Measurements from ENCODE around the gene HMCN2.

Gene HMCN2

GRCh38 chr9:130305381-130305780 lies 39.8 kb downstream of the HMCN2 start:
- in situ Hi-C loops (cut with MboI; ENCODE audit: low sequenced_read_pairs), result no loop called here

DNA sequence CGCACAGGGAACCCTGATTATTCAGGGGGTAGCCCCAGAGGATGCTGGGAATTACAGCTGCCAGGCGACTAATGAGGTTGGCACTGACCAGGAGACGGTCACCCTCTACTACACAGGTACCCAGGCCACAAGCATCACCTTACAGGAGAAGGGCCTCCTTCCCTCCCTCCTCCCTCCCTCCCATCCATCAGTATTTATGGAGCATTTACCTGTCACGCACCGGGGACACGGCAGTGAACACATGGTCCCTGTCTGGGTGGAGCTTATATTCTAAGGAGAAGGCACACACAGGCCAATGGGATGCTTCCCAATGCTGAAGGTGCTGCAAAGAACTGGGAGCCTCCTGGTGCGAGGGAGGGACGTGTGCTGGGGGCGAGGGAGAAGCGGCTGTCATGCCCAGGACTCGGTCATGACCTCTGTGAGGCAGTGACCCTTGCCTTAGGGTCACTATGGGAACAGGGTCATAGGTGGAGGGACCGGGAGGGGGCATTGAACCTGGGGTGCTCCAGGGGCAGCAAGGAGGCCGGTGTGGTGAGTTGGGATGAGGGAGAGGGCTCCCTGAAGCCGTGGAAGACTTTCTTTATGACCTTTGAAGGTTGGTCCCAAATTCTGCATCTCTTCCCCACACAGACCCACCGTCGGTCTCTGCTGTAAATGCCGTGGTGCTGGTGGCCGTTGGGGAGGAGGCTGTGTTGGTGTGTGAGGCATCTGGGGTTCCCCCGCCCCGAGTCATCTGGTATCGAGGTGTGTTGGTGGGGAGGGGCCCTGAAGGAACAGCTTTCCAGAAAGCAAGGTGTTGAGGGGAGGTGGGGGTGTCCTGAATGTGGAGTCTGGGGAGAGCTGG lies 41.5 kb downstream of the HMCN2 start:
- in situ Hi-C loops (cut with MboI; ENCODE audit: low sequenced_read_pairs), result no loop called here

GRCh38 chr9:130307667-130307943 lies 42.0 kb downstream of the HMCN2 start:
- in situ Hi-C loops (cut with MboI; ENCODE audit: low sequenced_read_pairs), result no loop called here

DNA sequence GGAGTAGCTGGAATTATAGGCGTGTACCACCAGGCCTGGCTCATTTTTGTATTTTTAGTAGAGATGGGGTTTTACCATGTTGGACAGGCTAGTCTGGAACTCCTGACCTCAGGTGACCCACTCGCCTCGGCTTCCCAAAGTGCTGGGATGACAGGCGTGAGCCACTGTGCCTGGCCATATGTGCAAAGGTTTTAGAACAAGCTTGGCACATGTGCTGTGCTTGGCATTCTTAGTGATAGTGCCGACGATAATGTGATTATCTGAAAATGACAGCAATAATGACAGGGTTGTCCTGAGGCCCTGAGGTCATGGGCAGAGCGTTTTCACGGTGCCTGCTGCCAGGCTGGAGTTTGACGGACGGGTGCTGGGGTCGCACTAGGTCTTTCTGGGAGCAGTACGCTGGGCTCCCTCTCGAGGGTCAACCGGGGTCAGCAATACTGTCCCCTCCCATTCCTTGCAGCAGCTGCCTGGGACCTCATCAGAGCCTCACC lies 42.6 kb downstream of the HMCN2 start:
- in situ Hi-C loops (cut with MboI; ENCODE audit: low sequenced_read_pairs), result no loop called here

GRCh38 chr9:130309689-130310455 lies 44.3 kb downstream of the HMCN2 start:
- in situ Hi-C loops (cut with MboI; ENCODE audit: low sequenced_read_pairs), result no loop called here

- in situ Hi-C loops (cut with MboI; ENCODE audit: low sequenced_read_pairs), result no loop called here
Observed at GRCh38 chr9:130310456-130310855, 44.9 kb downstream of the HMCN2 start.

- in situ Hi-C loops (cut with MboI; ENCODE audit: low sequenced_read_pairs), result no loop called here
Observed at GRCh38 chr9:130311003-130311402, 45.4 kb downstream of the HMCN2 start.

DNA sequence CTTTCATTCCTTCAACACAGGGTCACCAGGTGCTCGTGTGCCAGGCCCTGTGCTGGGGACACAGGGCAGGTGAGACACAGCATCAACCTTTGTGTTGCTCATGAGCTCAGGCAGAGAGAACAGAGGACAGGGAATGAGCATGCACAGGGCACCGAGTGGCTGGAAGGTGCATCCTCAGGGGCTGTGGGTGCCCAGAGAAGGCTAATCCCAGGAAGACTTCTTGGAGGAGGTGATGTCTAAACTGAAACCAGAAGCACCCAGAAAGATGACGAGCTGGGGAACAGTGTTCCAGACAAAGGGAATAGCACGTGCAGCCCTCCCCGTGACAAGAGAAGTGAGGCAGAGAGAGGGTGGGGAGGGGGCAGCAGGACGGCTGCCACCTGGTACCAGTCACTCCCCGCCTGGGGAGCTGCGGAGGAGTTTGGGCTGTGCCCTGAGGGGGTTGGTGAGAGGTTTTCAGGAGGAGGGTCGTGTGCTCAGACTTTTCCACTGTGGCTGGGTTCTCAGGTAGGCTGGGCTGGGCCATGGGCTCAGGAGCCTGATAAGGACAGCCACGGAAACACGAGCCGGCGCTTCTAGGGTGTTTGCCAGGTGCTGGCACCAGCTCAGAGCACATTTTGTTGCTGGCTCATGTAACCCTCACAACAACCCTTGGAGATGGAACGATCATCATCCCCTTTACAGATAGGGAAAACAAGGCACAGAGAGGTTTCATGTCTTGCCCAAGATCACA lies 46.0 kb downstream of the HMCN2 start:
- in situ Hi-C loops (cut with MboI; ENCODE audit: low sequenced_read_pairs), result no loop called here

- in situ Hi-C loops (cut with MboI; ENCODE audit: low sequenced_read_pairs), result no loop called here
Observed at GRCh38 chr9:130313103-130313858, 47.7 kb downstream of the HMCN2 start.

GRCh38 chr9:130315446-130316226 lies 50.1 kb downstream of the HMCN2 start:
- in situ Hi-C loops (cut with MboI; ENCODE audit: low sequenced_read_pairs), result no loop called here

- in situ Hi-C loops (cut with MboI; ENCODE audit: low sequenced_read_pairs), result no loop called here
Observed at GRCh38 chr9:130316430-130316829, 50.9 kb downstream of the HMCN2 start.

- in situ Hi-C loops (cut with MboI; ENCODE audit: low sequenced_read_pairs), result no loop called here
Observed at GRCh38 chr9:130319300-130319699, 53.7 kb downstream of the HMCN2 start.

GRCh38 chr9:130319944-130320712 lies 54.6 kb downstream of the HMCN2 start:
- in situ Hi-C loops (cut with MboI; ENCODE audit: low sequenced_read_pairs), result no loop called here

DNA sequence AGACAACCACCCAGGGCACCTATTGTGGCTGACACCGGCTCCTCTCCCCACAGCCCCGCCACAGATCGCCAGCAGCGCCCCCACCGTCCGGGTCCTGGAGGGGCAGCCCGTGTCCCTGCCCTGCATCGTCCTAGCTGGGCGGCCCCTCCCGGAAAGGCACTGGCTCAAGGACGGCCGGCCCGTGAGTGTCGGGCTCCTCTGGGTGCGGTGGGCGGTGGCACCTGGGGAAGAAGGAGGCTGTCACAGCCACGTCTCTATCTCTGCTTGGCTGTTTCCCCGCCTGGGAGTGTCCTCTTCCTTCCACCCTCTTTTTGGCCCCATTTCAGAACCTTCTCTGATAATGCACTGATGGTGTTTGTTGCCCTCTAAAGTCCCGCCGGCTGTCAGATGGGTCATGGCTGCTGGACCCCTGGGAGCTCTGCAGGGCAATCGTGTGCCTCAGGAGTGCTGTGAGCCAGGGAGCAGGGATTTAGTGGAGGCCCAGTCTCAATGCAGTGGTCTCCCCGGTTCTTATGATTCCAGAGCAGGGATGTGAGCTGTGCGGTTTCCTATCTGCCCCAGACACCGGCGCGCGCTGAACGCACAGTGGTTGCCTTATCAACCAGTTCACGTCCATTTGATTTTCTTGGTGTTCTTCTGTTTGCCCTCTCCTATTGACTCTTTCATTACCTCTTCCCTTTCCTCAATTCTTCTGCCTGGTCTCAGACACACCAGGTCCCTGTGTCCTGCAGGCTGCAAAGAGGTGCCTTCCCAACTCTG lies 55.3 kb downstream of the HMCN2 start:
- in situ Hi-C loops (cut with MboI; ENCODE audit: low sequenced_read_pairs), result no loop called here

DNA sequence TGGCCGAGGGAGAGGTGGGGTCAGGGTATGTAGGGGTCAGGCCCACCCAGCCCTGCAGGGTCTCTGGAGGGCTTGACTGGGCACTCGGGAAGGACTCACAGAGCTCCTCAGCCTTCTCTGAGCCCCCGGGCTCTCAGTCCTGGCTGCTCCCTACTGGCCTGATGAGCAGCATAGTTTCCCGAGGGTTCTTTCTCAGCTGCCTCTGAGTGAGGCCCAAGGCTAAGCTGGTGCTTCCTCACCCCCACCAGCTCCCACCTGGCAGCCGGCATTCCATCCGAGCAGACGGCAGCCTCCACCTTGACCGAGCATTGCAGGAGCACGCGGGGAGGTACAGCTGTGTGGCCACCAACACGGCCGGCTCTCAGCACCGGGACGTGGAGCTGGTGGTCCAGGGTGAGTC lies 56.0 kb downstream of the HMCN2 start:
- in situ Hi-C loops (cut with MboI; ENCODE audit: low sequenced_read_pairs), result no loop called here

DNA sequence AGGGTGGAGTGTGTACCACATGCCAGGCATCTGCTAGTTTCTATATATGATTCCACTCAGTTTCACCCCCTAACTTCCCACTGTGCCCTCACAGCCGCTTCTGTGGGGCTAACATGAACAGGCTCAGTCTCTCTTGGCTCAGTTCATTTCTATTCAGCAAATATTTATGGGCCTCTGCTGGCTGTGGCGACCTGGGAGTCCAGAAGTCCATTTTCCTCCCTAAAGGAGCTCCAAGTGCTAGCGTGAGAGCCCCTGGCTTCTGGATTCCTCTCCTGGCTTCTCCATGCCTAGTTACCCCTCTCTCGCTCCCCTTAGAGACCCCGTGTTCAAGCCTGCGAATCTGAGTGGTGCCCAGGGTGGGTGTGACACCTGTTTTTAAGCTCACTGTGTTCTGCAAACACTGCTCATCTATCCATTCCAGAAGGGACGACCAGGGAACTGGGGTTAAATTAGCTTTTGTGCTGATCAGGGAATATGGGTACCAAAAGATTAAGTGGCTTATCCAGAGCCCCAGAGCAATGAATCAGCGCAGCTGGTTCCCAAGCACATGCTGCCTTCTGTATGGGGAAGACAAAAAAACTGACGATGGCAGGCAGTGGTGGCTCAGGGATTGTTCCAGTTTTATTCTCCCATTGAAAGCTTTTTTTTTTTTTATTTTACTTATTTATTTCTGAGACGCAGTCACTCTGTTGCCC lies 57.6 kb downstream of the HMCN2 start:
- in situ Hi-C loops (cut with MboI; ENCODE audit: low sequenced_read_pairs), result no loop called here

- in situ Hi-C loops (cut with MboI; ENCODE audit: low sequenced_read_pairs), result no loop called here
Observed at GRCh38 chr9:130325921-130326320, 60.4 kb downstream of the HMCN2 start.
